NCI-H1048 (cell line): ENCODE results near the gene CST7.
A peak's percentile ranks its signal among the peaks of the same experiment; 100 is the strongest.
"Not testable (repeated sequence)": the region's sequence is repeated elsewhere in the genome, so short reads cannot be mapped to it uniquely, and the experiment has no call there.

ENCODE experiments used
- DNase-seq: peaks from one replicate; lab custom pipeline; 2025; lab: John Stamatoyannopoulos, UW

CST7 gene

DNA sequence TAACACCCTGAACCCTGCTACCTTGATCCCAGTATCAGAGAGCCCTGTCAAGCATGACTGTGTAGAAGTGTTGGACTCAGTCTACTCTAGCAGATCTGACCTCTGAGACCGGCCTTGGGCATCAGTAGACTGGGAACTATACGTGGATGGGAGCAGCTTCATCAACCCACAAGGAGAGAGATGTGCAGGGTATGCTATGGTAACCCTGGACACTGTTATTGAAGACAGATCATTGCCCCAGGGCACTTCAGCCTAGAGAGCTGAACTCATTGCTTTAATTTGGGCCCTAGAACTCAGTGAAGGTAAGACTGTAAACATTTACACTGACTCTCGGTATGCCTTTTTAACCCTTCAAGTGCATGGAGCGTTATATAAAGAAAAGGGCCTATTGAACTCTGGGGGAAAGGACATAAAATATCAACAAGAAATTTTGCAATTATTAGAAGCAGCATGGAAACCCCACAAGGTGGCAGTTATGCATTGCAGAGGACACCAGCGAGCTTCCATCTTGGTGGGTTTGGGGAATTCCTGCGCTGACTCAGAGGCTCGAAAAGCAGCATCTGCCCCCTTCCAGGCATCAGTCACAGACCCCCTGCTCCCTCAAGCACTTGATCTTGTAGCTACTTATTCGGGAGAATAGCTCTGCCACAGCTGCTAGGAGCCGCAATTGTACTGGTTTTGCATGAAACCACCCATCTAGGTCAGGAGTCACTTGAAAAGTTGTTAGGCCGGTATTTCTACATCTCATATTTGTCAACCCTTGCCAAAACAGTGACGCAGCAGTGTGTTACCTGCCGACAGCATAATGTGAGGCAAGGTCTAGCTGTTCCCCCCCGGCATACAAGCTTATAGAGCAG is 19.0 kb upstream of the CST7 start:
- DNase-seq, result peak; percentile 76

DNA sequence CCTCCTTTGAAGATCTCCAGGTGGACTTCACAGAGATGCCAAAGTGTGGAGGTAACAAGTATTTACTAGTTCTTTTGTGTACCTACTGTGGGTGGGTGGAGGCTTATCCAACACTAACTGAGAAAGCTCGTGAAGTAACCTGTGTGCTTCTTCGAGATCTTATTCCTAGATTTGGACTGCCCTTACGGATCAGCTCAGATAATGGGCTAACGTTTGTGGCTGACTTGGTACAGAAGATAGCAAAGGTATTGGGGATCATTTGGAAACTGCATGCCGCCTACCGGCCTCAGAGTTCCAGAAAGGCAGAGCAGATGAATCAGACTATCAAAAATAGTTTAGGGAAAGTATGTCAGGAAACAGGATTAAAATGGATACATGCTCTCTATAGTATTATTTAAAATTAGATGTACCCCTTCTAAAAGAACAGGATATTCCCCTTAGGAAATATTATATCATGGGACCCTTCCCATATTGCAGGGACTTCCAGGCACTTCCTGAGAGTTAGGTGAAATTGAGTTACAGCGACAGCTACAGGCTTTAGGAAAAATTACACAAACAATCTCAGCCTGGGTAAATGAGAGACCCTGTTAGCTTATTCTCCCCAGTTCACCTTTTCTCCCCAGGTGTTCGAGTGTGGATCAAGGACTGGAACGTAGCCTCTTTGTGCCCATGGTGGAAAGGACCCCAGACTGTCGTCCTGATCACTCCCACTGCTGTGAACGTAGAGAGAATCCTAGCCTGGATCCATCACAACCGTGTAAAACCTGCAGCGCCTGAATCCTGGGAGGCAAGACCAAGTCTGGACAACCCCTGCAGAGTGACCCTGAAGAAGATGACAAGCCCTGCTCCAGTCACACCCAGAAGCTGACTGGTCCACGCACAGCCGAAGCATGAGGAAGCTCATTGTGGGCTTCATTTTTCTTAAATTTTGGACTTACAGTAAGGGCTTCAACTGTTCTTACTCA is 18.1 kb upstream of the CST7 start:
- not testable (repeated sequence) for DNase-seq

DNA sequence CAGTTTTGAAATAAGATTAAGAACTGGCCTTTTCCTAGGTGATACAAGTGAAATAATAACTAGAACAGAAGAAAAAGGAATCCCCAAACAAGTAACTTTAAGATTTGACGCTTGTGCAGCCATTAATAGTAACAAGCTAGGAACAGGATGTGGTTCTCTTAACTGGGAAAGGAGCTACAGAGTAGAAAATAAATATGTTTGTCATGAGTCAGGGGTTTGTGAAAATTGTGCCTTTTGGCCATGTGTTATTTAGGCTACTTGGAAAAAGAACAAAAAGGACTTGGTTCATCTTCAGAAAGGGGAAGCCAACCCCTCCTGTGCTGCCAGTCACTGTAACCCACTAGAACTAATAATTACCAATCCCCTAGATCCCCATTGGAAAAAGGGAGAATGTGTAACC is 17.2 kb upstream of the CST7 start:
- DNase-seq, result not testable (repeated sequence)

DNA sequence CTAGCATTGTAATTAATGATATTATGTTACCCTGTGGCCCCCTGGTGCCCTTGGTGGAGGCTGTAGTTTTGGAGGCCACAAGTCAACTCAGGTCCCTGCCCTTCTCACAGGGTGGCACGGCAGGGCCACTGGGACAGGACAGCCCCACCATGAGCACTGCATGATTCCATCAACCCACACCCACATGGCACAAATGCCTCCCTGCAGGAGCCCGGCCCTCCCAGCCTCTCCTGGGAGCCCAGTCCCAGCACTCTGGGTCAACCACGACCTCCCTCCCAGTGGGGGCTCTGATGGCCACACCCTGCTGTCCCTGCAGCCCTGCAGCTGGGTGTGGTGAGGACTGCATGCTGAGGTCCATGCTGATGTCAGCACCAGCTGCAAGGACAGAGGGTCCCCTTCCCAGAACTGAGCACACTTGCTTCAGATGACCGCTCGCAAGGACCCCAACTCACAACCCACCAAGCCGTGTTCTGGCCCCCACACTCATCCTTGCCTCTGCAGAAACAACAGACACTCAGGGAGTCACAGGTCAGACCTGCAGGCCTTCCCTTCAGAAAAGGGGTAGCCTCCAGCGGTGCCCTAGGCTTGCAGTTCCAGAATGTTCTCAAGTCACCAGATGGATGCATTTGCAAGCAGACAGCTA is 15.7 kb upstream of the CST7 start:
- DNase-seq, result no peak

GRCh38 chr20:24934101-24934661 is 14.9 kb upstream of the CST7 start:
- DNase-seq, result no peak

- DNase-seq, result no peak
These were observed 14.4 kb upstream of the CST7 start for GRCh38 chr20:24934716-24935115.

GRCh38 chr20:24935140-24935539 is 13.9 kb upstream of the CST7 start:
- DNase-seq, result no peak

- DNase-seq, result no peak
These were observed 13.1 kb upstream of the CST7 start for GRCh38 chr20:24935766-24936525.

GRCh38 chr20:24936526-24937407 is 12.3 kb upstream of the CST7 start:
- DNase-seq, result no peak

GRCh38 chr20:24937579-24937978 is 11.5 kb upstream of the CST7 start:
- no peak for DNase-seq

GRCh38 chr20:24938498-24938897 is 10.6 kb upstream of the CST7 start:
- DNase-seq, result no peak

DNA sequence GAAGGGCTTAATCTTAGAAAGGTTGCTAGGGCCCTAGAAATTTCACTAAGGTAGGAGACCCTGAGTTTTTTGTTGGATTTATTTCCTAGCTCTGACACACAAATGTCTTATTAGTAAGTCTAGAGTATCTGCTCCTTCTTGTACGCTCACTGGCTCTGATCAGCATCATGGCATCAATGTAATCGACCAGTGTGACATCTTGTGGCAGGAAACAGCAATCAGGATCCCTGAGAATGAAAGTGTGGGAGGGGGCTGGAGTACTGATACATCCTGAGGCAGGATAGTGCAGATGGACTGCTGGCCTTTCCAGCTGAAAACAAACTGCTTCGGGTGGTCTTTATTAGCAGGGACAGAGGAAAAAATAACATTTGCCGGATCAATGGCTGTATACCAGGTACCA is 10.0 kb upstream of the CST7 start:
- no peak for DNase-seq

GRCh38 chr20:24942679-24943078 is 6.4 kb upstream of the CST7 start:
- DNase-seq, result no peak

DNA sequence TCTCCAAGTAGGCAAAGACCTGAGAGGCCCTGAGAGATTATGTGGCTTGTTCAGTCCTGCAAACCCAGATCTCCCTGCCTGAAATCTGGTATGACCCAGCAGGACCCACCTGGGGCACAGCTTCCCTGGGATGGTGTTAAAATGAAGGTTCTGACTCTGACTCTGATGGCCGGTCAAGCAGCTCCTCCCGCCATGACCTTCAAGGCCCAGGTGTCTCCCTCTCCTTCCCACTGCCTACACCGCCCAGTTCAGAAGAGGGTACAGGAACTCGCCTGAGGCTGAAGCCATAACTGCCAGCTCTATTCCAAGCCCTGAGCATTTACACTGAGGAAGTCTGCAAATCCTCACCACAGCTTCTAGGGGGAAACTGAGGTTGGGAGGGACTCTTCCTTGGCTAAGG is 5.9 kb upstream of the CST7 start:
- DNase-seq, result no peak

- no peak for DNase-seq
These were observed 5.3 kb upstream of the CST7 start for GRCh38 chr20:24943731-24944130.

DNA sequence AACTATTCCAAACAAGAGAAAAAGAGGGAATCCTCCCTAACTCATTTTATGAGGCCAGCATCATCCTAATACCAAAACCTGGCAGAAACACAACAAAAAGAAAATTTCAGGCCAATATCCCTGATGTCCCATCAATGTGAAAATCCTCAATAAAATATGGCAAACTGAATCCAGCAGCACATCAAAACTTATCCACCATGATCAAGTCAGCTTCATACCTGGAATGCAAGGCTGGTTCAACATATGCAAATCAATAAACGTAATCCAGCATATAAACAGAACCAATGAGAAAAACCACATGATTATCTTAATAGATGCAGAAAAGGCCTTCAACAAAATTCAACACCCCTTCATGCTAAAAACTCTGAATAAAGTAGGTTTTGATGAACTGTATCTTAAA is 2.7 kb upstream of the CST7 start:
- not testable (repeated sequence) for DNase-seq

- not testable (repeated sequence) for DNase-seq
These were observed 602 bp upstream of the CST7 start for GRCh38 chr20:24948396-24948938.

DNA sequence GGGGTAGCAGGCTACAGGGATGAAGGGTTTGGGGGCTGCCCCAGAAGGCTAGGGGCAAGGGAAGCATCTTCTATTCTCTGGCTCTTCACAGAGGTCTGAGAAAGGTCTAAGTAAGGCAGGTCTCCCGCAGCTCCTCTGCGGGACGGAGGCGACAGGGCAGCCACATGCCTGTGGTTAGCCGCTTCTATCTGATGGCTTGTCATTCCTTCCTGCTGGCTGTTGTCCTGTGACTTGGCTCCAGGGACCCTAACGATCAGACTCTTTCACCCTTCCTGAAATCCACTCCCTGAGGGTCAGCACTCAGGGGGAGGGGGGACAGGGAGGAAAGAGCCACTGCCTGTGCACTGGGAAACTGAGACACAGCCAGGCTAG is 673 bp downstream of the CST7 start:
- no peak for DNase-seq

- no peak for DNase-seq
These were observed 1.2 kb downstream of the CST7 start for GRCh38 chr20:24950128-24950835.
